Measurements from ENCODE around the gene MICAL3.

The MICAL3 gene

DNA sequence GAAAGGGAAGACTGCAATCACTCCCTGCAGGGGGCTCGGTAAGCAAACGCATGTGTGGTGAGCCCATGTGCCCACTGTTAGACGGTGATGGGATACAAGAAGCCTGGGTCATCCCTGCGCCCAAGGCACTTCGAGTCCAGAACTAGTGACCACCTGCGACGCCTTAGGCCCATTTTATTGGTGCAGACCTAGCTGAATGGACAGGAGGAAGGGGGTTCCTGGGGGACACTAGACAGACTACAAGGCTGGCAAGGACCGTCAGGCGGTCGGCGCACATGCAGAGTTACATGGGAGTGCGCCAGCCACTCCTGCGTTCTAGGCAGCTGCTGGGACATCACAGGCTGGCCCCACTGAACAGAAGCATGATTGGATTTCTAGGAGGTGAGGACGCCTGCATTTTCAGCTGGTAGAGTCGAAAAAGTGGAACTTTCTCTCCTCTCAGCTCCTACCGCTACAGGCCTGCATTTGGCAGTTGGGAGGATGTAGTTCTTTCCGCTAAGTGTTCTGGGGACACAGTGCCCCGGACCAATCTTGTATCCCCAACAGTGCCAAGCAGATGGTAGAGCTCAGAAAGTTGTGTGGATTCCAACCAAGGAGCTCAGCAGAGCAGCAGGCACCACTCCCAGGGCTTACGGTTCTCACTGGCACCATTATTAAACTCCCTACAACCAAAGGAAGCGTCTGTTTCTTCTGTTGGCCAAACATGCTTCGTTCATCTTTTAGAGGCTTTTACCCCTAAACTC lies 285.8 kb downstream of the MICAL3 start:
- no peak for FAIRE-seq

All from TTC549 (cell line).